Measurements from ENCODE around the gene GFOD2. TPM values are rescaled to one million over a fixed set of nuclear protein-coding genes. Genes with fewer than 3 reads are reported as not detected.
"Not testable (repeated sequence)": the region's sequence is repeated elsewhere in the genome, so short reads cannot be mapped to it uniquely, and the experiment has no call there.

Gene GFOD2
- total RNA-seq (2014; rRNA removed; shearing (Covaris generic)) = 13.5 and 19.7 TPM in 2 replicates

- H3K27ac ChIP-seq = peak within 1 kb of the TSS; percentile 64
- DNase-seq (ENCODE audit: low read depth in 1 of 2, low spot score in 2 of 2) = peak; percentile 95 to 98
- peaks cover 21% of the 10 kb centered on the region for H3K4me1 ChIP-seq (replicated peaks)
- H3K4me3 ChIP-seq = peak within 1 kb of the TSS; percentile 85
- H3K27me3 ChIP-seq (replicated peaks) = no peaks in the 10 kb centered on the region
- H3K9me3 ChIP-seq (replicated peaks) = no peaks in the 10 kb centered on the region
- peaks cover 4% of the 10 kb centered on the region; the same call in 1 of the 2 replicates for H3K36me3 ChIP-seq
Observed at GRCh38 chr16:67719048-67719777, at the start of gene GFOD2. TSS of gene GFOD2 (minus strand) at chr16:67719316. CDS start at chr16:67685715, 33,601 bp downstream.

DNA sequence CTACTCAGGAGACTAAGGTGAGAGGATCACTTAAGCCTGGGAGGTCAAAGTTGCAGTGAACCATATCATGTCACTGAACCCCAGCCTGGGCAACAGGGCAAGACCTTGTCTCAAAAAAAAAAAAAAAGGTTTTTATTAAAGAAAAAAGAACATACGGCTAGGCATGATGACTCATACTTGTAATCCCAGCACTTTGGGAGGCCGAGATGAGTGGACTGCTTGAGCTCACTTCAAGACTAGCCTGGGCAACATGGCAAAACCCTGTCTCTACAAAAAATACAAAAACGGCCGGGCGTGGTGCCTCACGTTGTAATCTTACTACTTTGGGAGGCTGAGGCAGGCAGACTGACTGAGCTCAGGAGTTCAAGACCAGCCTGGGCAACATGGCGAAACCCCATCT is 48.8 kb upstream of the GFOD2 start:
- no peaks in the 10 kb centered on the region for H3K27me3 ChIP-seq (replicated peaks)
- no peaks in the 10 kb centered on the region for H3K9me3 ChIP-seq (replicated peaks)
- peaks cover 4% of the 10 kb centered on the region for H3K36me3 ChIP-seq
- peak; percentile 37 to 63 for DNase-seq (ENCODE audit: low read depth in 1 of 2, low spot score in 2 of 2)
- H3K4me3 ChIP-seq = no peak overlapping the region
- no peaks in the 10 kb centered on the region for H3K4me1 ChIP-seq (replicated peaks)
- H3K27ac ChIP-seq = no peak overlapping the region

DNA sequence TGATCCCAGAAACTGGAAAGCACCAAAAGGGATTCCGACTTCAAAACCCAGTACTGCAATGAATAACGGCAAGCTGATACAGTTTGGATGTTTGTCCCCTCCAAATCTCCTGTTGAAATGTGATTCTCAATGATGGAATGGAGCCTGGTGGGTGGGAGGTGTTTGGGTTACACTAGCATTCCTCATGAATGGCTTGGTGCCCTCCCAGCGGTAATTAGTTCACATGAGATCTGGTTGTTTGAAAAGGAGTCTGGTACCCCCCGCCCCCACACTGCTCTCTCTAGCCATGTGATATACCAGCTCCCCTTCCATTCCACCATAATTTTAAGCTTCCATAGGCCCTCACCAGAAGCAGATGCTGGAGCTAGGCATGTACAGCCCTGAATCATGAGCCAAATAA is 47.2 kb upstream of the GFOD2 start:
- no peak for DNase-seq (ENCODE audit: low read depth in 1 of 2, low spot score in 2 of 2)
- no peaks in the 10 kb centered on the region for H3K4me1 ChIP-seq (replicated peaks)

GRCh38 chr16:67764158-67764667 is 45.1 kb upstream of the GFOD2 start:
- H3K36me3 ChIP-seq = no peaks in the 10 kb centered on the region; the same call in 1 of the 2 replicates

More for the DNA sequence above, 47.2 kb upstream of the GFOD2 start:
- no peak overlapping the region for H3K27ac ChIP-seq
- no peak overlapping the region for H3K4me3 ChIP-seq
- no peaks in the 10 kb centered on the region; the same call in 1 of the 2 replicates for H3K36me3 ChIP-seq
- no peaks in the 10 kb centered on the region for H3K9me3 ChIP-seq (replicated peaks)
- no peaks in the 10 kb centered on the region for H3K27me3 ChIP-seq (replicated peaks)

DNA sequence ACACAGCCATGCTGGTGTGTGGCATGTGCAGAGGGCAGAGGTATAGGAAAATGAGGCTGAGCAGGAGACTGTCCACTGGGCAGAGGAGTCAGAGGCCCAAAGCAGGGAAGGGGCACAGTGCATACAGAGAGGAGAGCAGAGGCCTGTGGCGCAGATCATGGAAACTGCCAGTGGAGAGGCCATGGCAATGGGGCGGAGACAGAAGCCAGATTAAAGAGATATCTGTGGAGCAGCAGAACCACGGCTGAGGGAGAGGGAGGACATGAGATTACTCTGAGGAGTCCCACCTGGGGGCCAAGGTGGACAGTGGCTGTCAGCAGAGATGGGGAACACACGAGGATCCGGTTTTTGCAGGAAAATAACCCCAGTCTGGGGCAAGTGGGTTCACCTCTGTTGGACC is 44.0 kb upstream of the GFOD2 start:
- Histone ChIP-seq H3K9me3 (replicated peaks) (no peaks in the 10 kb centered on the region), H3K36me3 (no peaks in the 10 kb centered on the region; the same call in 1 of the 2 replicates), H3K4me3 (no peak overlapping the region), H3K27ac (no peak overlapping the region), H3K4me1 (replicated peaks) (no peaks in the 10 kb centered on the region), H3K27me3 (replicated peaks) (no peaks in the 10 kb centered on the region)
- no peak for DNase-seq (ENCODE audit: low read depth in 1 of 2, low spot score in 2 of 2)

More at GRCh38 chr16:67764158-67764667, 45.1 kb upstream of the GFOD2 start:
- no peak for DNase-seq (ENCODE audit: low read depth in 1 of 2, low spot score in 2 of 2)
- Histone ChIP-seq H3K27ac (no peak overlapping the region), H3K4me3 (no peak overlapping the region), H3K27me3 (replicated peaks) (no peaks in the 10 kb centered on the region), H3K9me3 (replicated peaks) (no peaks in the 10 kb centered on the region), H3K4me1 (replicated peaks) (no peaks in the 10 kb centered on the region)

- Histone ChIP-seq H3K36me3 (no peaks in the 10 kb centered on the region; the same call in 1 of the 2 replicates), H3K27ac (no peak overlapping the region), H3K4me3 (no peak overlapping the region), H3K4me1 (replicated peaks) (no peaks in the 10 kb centered on the region), H3K9me3 (replicated peaks) (no peaks in the 10 kb centered on the region), H3K27me3 (replicated peaks) (no peaks in the 10 kb centered on the region)
- DNase-seq (ENCODE audit: low read depth in 1 of 2, low spot score in 2 of 2) = no peak
Observed at GRCh38 chr16:67762385-67762784, 43.3 kb upstream of the GFOD2 start.

- no peak for DNase-seq (ENCODE audit: low read depth in 1 of 2, low spot score in 2 of 2)
- H3K9me3 ChIP-seq (replicated peaks) = no peaks in the 10 kb centered on the region
- H3K36me3 ChIP-seq = no peaks in the 10 kb centered on the region; the same call in 1 of the 2 replicates
- no peak overlapping the region for H3K4me3 ChIP-seq
- no peak overlapping the region for H3K27ac ChIP-seq
- H3K4me1 ChIP-seq (replicated peaks) = no peaks in the 10 kb centered on the region
- H3K27me3 ChIP-seq (replicated peaks) = no peaks in the 10 kb centered on the region
Observed at GRCh38 chr16:67761924-67762323, 42.8 kb upstream of the GFOD2 start.

DNA sequence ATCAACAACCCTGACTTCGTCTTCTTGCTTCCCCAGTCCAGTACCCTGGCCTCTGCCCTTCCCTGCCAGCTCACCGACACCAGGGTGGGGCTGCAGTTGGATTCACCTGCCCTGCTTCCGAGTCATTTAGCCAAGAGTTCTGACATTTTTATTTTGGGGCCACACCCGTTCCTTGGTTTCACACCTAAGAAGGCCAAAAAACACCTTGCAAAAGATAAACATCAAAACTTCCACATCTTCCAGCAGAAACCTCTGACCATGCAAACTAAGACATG is 41.8 kb upstream of the GFOD2 start:
- no peaks in the 10 kb centered on the region for H3K4me1 ChIP-seq (replicated peaks)
- no peak for DNase-seq (ENCODE audit: low read depth in 1 of 2, low spot score in 2 of 2)

DNA sequence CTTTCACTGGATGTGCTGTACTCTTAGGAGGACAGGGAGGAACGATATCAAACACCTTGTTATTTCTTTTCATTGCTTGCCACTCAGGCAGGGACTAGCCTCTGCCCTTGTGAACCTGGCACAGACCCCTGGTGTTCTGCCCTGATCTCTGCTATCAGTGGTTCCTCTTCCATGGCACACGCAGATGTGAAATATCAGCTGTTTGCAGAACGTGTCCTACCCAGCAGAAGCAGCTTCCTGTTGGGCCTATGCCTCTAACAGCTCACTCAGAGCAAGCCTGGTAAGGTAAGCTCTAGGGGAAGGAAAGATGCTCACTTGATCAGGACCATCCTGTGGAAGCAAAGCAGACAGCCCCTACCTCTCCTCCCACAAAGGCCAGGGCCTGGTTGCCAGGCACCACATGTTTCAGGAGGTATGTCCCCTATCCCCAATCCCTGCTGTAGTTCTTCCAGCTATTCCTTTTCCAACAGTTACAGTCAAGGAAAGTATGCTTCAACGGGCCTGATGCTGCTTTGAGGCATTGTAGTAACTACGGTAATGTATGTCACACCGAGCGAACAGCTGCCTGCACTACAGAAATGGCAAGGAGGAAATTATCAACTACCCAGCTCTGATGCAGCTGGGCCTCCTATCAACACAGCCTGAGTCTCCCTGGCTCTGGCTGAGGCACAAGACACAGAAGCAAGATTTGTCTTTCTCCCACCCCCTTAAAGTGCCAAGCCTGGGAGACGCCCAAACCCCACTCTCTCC is 41.3 kb upstream of the GFOD2 start:
- Histone ChIP-seq H3K27ac (no peak overlapping the region), H3K36me3 (no peaks in the 10 kb centered on the region; the same call in 1 of the 2 replicates), H3K4me1 (replicated peaks) (no peaks in the 10 kb centered on the region), H3K27me3 (replicated peaks) (no peaks in the 10 kb centered on the region), H3K9me3 (replicated peaks) (no peaks in the 10 kb centered on the region), H3K4me3 (no peak overlapping the region)
- no peak for DNase-seq (ENCODE audit: low read depth in 1 of 2, low spot score in 2 of 2)

More for the DNA sequence above, 41.8 kb upstream of the GFOD2 start:
- Histone ChIP-seq H3K27me3 (replicated peaks) (no peaks in the 10 kb centered on the region), H3K9me3 (replicated peaks) (no peaks in the 10 kb centered on the region), H3K36me3 (no peaks in the 10 kb centered on the region; the same call in 1 of the 2 replicates), H3K4me3 (no peak overlapping the region), H3K27ac (no peak overlapping the region)

GRCh38 chr16:67758966-67759365 is 39.9 kb upstream of the GFOD2 start:
- no peak overlapping the region for H3K4me3 ChIP-seq
- no peak overlapping the region for H3K27ac ChIP-seq
- no peaks in the 10 kb centered on the region for H3K4me1 ChIP-seq (replicated peaks)
- no peaks in the 10 kb centered on the region; the same call in 1 of the 2 replicates for H3K36me3 ChIP-seq
- no peaks in the 10 kb centered on the region for H3K9me3 ChIP-seq (replicated peaks)
- H3K27me3 ChIP-seq (replicated peaks) = no peaks in the 10 kb centered on the region
- DNase-seq (ENCODE audit: low read depth in 1 of 2, low spot score in 2 of 2) = no peak

GRCh38 chr16:67758006-67758405 is 38.9 kb upstream of the GFOD2 start:
- Histone ChIP-seq H3K4me1 (replicated peaks) (no peaks in the 10 kb centered on the region), H3K36me3 (no peaks in the 10 kb centered on the region; the same call in 1 of the 2 replicates), H3K4me3 (no peak overlapping the region), H3K9me3 (replicated peaks) (no peaks in the 10 kb centered on the region), H3K27ac (no peak overlapping the region), H3K27me3 (replicated peaks) (no peaks in the 10 kb centered on the region)
- DNase-seq (ENCODE audit: low read depth in 1 of 2, low spot score in 2 of 2) = no peak

- Histone ChIP-seq H3K4me1 (replicated peaks) (no peaks in the 10 kb centered on the region), H3K4me3 (no peak overlapping the region), H3K36me3 (no peaks in the 10 kb centered on the region; the same call in 1 of the 2 replicates), H3K27me3 (replicated peaks) (no peaks in the 10 kb centered on the region), H3K27ac (no peak overlapping the region), H3K9me3 (replicated peaks) (no peaks in the 10 kb centered on the region)
- DNase-seq (ENCODE audit: low read depth in 1 of 2, low spot score in 2 of 2) = no peak
Observed at GRCh38 chr16:67752641-67753040, 33.5 kb upstream of the GFOD2 start.

GRCh38 chr16:67751331-67751730 is 32.2 kb upstream of the GFOD2 start:
- not testable (repeated sequence) for DNase-seq (ENCODE audit: low read depth in 1 of 2, low spot score in 2 of 2); H3K36me3 ChIP-seq; H3K27ac ChIP-seq; H3K4me3 ChIP-seq; H3K27me3 ChIP-seq (replicated peaks); H3K9me3 ChIP-seq (replicated peaks); H3K4me1 ChIP-seq (replicated peaks)

DNA sequence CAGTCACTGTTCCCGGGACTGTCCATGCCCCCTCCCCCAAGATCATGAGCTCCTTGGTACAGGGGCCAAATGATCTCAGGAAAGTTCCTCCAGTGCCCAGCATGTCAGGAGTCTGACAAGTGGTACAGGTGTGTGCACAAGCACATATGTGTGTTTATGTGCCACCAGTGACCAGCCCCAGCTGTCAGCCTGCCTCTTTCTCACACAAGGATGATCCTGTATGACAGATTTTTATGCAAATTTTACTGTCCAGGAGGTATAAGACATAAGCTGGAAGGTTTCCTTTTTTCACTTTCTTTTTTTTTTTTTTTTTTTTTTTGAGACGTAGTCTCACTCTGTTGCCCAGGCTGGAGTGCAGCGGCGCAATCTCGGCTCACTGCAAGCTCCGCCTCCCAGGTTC is 31.4 kb upstream of the GFOD2 start:
- H3K27ac ChIP-seq = no peak overlapping the region
- no peaks in the 10 kb centered on the region for H3K9me3 ChIP-seq (replicated peaks)
- no peaks in the 10 kb centered on the region for H3K4me1 ChIP-seq (replicated peaks)
- no peaks in the 10 kb centered on the region; the same call in 1 of the 2 replicates for H3K36me3 ChIP-seq
- H3K4me3 ChIP-seq = no peak overlapping the region
- no peak for DNase-seq (ENCODE audit: low read depth in 1 of 2, low spot score in 2 of 2)
- no peaks in the 10 kb centered on the region for H3K27me3 ChIP-seq (replicated peaks)
